HCT116 (cell line): ENCODE measurements around the gene INTU.

Experiments
- EZH2 ChIP-seq: fragments of 200-600 bp; sonication (generic); IDR thresholded peaks from 2 replicates; pipeline ENCODE4 v1.6.1; 2017; ENCODE audit warnings: antibody characterized with exemption, mixed run types
- EZH2phosphoT487 ChIP-seq: fragments of 200-600 bp; IDR thresholded peaks from 2 replicates; pipeline ENCODE4 v1.6.1; 2018; ENCODE audit warnings: antibody characterized with exemption, borderline replicate concordance
- POLR2A ChIP-seq: IDR thresholded peaks from 2 replicates; pipeline ENCODE4 v1.7.0; 2011; ENCODE audit warnings: borderline replicate concordance; ENCODE audit not compliant: insufficient read depth, insufficient read length; ENCODE audit errors: extremely low read depth
- TCF7L2 ChIP-seq: IDR thresholded peaks from 2 replicates; pipeline ENCODE4 v1.7.0; 2011; ENCODE audit warnings: borderline replicate concordance, inconsistent platforms; ENCODE audit not compliant: insufficient read depth, insufficient read length; ENCODE audit errors: extremely low read depth
- YY1 ChIP-seq: IDR thresholded peaks from 2 replicates; pipeline ENCODE4 v1.6.1; 2011; ENCODE audit warnings: low read length, low read depth, moderate library complexity, mild to moderate bottlenecking; ENCODE audit not compliant: insufficient replicate concordance; ENCODE audit errors: extremely low read depth
- TF ChIP-seq, protein P1 (sequence below): IDR thresholded peaks from 2 replicates; pipeline ENCODE4 v1.6.1; 2012; ENCODE audit warnings: low read depth
- TF ChIP-seq, protein P2 (sequence below), 3 experiments: fragments of 200-600 bp in 1 of 3; sonication (generic) in 1 of 3; IDR thresholded peaks in 2 of 3; conservative IDR thresholded peaks in 1 of 3; 2 replicates each; pipeline ENCODE4 v1.5.1; 2012 to 2017; ENCODE audit warnings: low read depth in 2 of 3, low read length in 2 of 3, antibody characterized with exemption in 1 of 3, borderline replicate concordance in 1 of 3, control low read depth in 1 of 3, mild to moderate bottlenecking in 1 of 3, mixed read lengths in 1 of 3, mixed run types in 1 of 3, moderate library complexity in 1 of 3; ENCODE audit not compliant: insufficient read depth in 1 of 3
- TF ChIP-seq, protein P3 (sequence below): IDR thresholded peaks from 2 replicates; pipeline ENCODE4 v1.6.1; 2012

DNA sequence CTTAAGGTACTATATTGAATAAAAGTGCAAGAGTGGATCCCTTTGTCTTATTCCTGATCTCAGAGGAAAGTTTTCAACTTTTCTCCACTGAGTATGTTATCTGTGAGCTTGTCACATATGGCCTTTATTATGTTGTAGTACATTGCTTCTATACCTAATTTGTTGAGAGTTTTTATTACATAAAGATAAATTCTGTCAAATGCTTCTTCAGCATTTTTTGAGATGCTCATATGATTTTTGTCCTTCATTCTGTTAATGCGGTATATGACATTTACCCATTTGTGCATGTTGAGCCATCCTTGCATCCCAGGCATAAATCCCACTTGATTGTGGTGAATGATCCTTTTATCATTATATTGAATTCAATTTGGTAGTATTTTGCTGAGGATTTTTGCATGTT lies 108.5 kb downstream of the INTU start:
- TF ChIP-seq TCF7L2 (no peak), EZH2 (no peak), YY1 (no peak), EZH2phosphoT487 (no peak), POLR2A (no peak)
- TF ChIP-seq, protein P1, sequence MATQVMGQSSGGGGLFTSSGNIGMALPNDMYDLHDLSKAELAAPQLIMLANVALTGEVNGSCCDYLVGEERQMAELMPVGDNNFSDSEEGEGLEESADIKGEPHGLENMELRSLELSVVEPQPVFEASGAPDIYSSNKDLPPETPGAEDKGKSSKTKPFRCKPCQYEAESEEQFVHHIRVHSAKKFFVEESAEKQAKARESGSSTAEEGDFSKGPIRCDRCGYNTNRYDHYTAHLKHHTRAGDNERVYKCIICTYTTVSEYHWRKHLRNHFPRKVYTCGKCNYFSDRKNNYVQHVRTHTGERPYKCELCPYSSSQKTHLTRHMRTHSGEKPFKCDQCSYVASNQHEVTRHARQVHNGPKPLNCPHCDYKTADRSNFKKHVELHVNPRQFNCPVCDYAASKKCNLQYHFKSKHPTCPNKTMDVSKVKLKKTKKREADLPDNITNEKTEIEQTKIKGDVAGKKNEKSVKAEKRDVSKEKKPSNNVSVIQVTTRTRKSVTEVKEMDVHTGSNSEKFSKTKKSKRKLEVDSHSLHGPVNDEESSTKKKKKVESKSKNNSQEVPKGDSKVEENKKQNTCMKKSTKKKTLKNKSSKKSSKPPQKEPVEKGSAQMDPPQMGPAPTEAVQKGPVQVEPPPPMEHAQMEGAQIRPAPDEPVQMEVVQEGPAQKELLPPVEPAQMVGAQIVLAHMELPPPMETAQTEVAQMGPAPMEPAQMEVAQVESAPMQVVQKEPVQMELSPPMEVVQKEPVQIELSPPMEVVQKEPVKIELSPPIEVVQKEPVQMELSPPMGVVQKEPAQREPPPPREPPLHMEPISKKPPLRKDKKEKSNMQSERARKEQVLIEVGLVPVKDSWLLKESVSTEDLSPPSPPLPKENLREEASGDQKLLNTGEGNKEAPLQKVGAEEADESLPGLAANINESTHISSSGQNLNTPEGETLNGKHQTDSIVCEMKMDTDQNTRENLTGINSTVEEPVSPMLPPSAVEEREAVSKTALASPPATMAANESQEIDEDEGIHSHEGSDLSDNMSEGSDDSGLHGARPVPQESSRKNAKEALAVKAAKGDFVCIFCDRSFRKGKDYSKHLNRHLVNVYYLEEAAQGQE, result no peak
- TF ChIP-seq, protein P2, sequence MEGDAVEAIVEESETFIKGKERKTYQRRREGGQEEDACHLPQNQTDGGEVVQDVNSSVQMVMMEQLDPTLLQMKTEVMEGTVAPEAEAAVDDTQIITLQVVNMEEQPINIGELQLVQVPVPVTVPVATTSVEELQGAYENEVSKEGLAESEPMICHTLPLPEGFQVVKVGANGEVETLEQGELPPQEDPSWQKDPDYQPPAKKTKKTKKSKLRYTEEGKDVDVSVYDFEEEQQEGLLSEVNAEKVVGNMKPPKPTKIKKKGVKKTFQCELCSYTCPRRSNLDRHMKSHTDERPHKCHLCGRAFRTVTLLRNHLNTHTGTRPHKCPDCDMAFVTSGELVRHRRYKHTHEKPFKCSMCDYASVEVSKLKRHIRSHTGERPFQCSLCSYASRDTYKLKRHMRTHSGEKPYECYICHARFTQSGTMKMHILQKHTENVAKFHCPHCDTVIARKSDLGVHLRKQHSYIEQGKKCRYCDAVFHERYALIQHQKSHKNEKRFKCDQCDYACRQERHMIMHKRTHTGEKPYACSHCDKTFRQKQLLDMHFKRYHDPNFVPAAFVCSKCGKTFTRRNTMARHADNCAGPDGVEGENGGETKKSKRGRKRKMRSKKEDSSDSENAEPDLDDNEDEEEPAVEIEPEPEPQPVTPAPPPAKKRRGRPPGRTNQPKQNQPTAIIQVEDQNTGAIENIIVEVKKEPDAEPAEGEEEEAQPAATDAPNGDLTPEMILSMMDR (IDR thresholded peaks at IDR 0.05 in 2 of 3, conservative IDR thresholded peaks at IDR 0.05 in 1 of 3; ENCODE audit: borderline replicate concordance in 1 of 3, insufficient read depth in 1 of 3, low read depth in 2 of 3, low read length in 2 of 3), result no peak
- TF ChIP-seq, protein P3, sequence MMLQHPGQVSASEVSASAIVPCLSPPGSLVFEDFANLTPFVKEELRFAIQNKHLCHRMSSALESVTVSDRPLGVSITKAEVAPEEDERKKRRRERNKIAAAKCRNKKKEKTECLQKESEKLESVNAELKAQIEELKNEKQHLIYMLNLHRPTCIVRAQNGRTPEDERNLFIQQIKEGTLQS, result no peak
